Endothelial cell of umbilical vein (primary cell): Measurements from ENCODE around the gene PHF12. TPM values are rescaled to one million over a fixed set of nuclear protein-coding genes. Genes with fewer than 3 reads are reported as not detected.
A peak's percentile ranks its signal among the peaks of the same experiment; 100 is the strongest.

Experiments
- BruUV-seq: library from RNA; stranded (reverse); fragments of 400-500 nt; replicated peaks from 2 replicates; lab custom pipeline; 2021; lab: Mats Ljungman, UMichigan
- CTCF ChIA-PET: fragments of 300-600, 350-600 bp; sonication (Branson Sonifier 250); formaldehyde crosslinking; loops from one replicate; lab custom pipeline; 2021; ENCODE audit warnings: antibody characterized with exemption, inconsistent platforms; lab: Charles Lee
- POLR2A ChIA-PET: fragments of 300-600, 350-600 bp; sonication (Branson Sonifier 250); formaldehyde crosslinking; loops from one replicate; lab custom pipeline; 2021; ENCODE audit warnings: antibody characterized with exemption, inconsistent platforms; lab: Charles Lee
- DNase-seq: peaks from one replicate; pipeline ENCODE4 v3.0.0-alpha.2; 2011; ENCODE audit warnings: low read depth, low spot score
- FAIRE-seq: peaks from 2 replicates; lab custom pipeline; 2011; peaks lifted over from hg19 to GRCh38; lab: Jason Lieb, UNC
- H2AFZ ChIP-seq: 2 replicates; pipeline ENCODE4 v1.6.0; 2012; ENCODE audit warnings: low read depth, low read length, control low read depth, inconsistent platforms
- H3K27ac ChIP-seq: 2 replicates; pipeline ENCODE4 v1.5.1; 2011; ENCODE audit warnings: low read depth, mild to moderate bottlenecking, control low read depth, low read length, moderate library complexity; ENCODE audit not compliant: insufficient read depth
- H3K27me3 ChIP-seq, 2 experiments: 2 replicates each; pipeline versions ENCODE4 v1.6.0 to v1.6.1; 2011; ENCODE audit warnings: low read length in 2 of 2, mixed read lengths in 1 of 2; ENCODE audit not compliant: control insufficient read depth in 2 of 2, insufficient read depth in 2 of 2
- H3K36me3 ChIP-seq, 2 experiments: 2 replicates in 1 of 2; 3 replicates in 1 of 2; pipeline ENCODE4 v1.5.1; 2011; ENCODE audit warnings: low read length in 2 of 2, mild to moderate bottlenecking in 1 of 2, moderate library complexity in 1 of 2; ENCODE audit not compliant: control insufficient read depth in 2 of 2, insufficient read depth in 2 of 2; ENCODE audit errors: extremely low read depth in 1 of 2
- H3K4me1 ChIP-seq: 3 replicates; pipeline ENCODE4 v1.5.1; 2011; ENCODE audit warnings: mild to moderate bottlenecking, low read length; ENCODE audit not compliant: control insufficient read depth, insufficient read depth; ENCODE audit errors: extremely low read depth
- H3K4me2 ChIP-seq: 2 replicates; pipeline ENCODE4 v1.6.1; 2011; ENCODE audit warnings: low read length, control low read depth, mixed read lengths; ENCODE audit not compliant: insufficient read depth
- H3K4me3 ChIP-seq, 3 experiments: fragments of 200-600 bp in 1 of 3; sonication (generic), shearing (Covaris generic) in 1 of 3; replicated peaks in 1 of 3; 2 replicates each; pipeline ENCODE4 v1.5.1; 2011 to 2016; ENCODE audit warnings: control low read depth in 3 of 3, low read length in 3 of 3, mild to moderate bottlenecking in 2 of 3, inconsistent platforms in 1 of 3, low read depth in 1 of 3, moderate library complexity in 1 of 3; ENCODE audit not compliant: insufficient read depth in 1 of 3
- H3K79me2 ChIP-seq: 2 replicates; pipeline ENCODE4 v1.6.0; 2012; ENCODE audit warnings: low read length, inconsistent platforms; ENCODE audit not compliant: control insufficient read depth, insufficient read depth
- H3K9ac ChIP-seq: replicated peaks from 2 replicates; pipeline ENCODE3; 2011; ENCODE audit warnings: low read length, control low read depth; ENCODE audit not compliant: insufficient read depth; ENCODE audit errors: extremely low read depth
- H3K9me1 ChIP-seq: replicated peaks from 3 replicates; pipeline ENCODE4 v1.6.0; 2011; ENCODE audit warnings: mild to moderate bottlenecking, low read length; ENCODE audit not compliant: control insufficient read depth, insufficient read depth; ENCODE audit errors: extremely low read depth
- H3K9me3 ChIP-seq: replicated peaks from 2 replicates; pipeline ENCODE4 v1.5.1; 2012; ENCODE audit warnings: low read length, inconsistent platforms; ENCODE audit not compliant: control insufficient read depth, insufficient read depth
- H4K20me1 ChIP-seq: replicated peaks from 2 replicates; pipeline ENCODE3; 2011; ENCODE audit warnings: mild to moderate bottlenecking, low read length; ENCODE audit not compliant: control insufficient read depth, insufficient read depth; ENCODE audit errors: extremely low read depth
- EZH2 ChIP-seq: IDR thresholded peaks from 2 replicates; pipeline ENCODE4 v1.6.1; 2012; ENCODE audit warnings: borderline replicate concordance, low read depth, mild to moderate bottlenecking, moderate library complexity, low read length, inconsistent platforms; ENCODE audit not compliant: severe bottlenecking
- FOS ChIP-seq: IDR thresholded peaks from 2 replicates; pipeline ENCODE4 v1.6.1; 2011; ENCODE audit warnings: mild to moderate bottlenecking, low read length, moderate library complexity, borderline replicate concordance; ENCODE audit not compliant: insufficient read depth
- GATA2 ChIP-seq: IDR thresholded peaks from 2 replicates; pipeline ENCODE4 v1.7.0; 2011; ENCODE audit warnings: low read depth, mild to moderate bottlenecking, moderate library complexity, mixed read lengths, low read length; ENCODE audit not compliant: insufficient read length, insufficient read depth
- JUN ChIP-seq: IDR thresholded peaks from 2 replicates; pipeline ENCODE4 v1.6.1; 2011; ENCODE audit warnings: borderline replicate concordance, low read depth; ENCODE audit not compliant: insufficient read length, insufficient read depth
- MYC ChIP-seq: IDR thresholded peaks from one replicate; pipeline ENCODE4 v1.6.1; 2011; ENCODE audit warnings: mild to moderate bottlenecking, low read depth, low read length
- POLR2A ChIP-seq: IDR thresholded peaks from 2 replicates; pipeline ENCODE4 v1.6.1; 2012; ENCODE audit warnings: low read depth, mild to moderate bottlenecking, control low read depth, low read length
- POLR2AphosphoS5 ChIP-seq: IDR thresholded peaks from 2 replicates; pipeline ENCODE4 v1.6.1; 2012; ENCODE audit warnings: low read depth, mild to moderate bottlenecking, control low read depth, low read length, moderate library complexity; ENCODE audit not compliant: insufficient read depth
- dilution Hi-C: fragments of 300-500 bp; cut with MboI; formaldehyde crosslinking; loops from one replicate; pipeline ENCODE4 v1.15.0; 2019; ENCODE audit warnings: low sequenced_read_pairs; ENCODE audit not compliant: extremely low pct_ligation_motif_present
- intact Hi-C: fragments of 100-400 bp; cut with micrococcal nuclease; formaldehyde crosslinking; loops from one replicate; pipeline ENCODE4 v1.10.0; 2022
- polyA plus RNA-seq, 4 experiments: library from polyadenylated mRNA; depleted of rRNA in 3 of 4; stranded (reverse) in 3 of 4; unstranded in 1 of 4; fragments of >200 nt; gene quantifications; 2 replicates each; pipeline versions ENCODE4 v1.2.1 to v1.2.3, GENCODE V29; 2011 to 2012; ENCODE audit warnings: missing spikeins in 1 of 4
- total RNA-seq: library from RNA; stranded (reverse); gene quantifications from 2 replicates; pipeline ENCODE4 v1.2.3, GENCODE V29; 2021
- TF ChIP-seq, protein P1 (sequence below): IDR thresholded peaks from 2 replicates; pipeline ENCODE4 v1.6.1; 2011; ENCODE audit not compliant: insufficient read depth, insufficient read length

Gene PHF12
- total and polyA plus RNA-seq, 2 donors (not counting 3 experiments of a cell fraction or from before 2014, with no cell fraction given) = 26.6 to 44.2 TPM

DNA sequence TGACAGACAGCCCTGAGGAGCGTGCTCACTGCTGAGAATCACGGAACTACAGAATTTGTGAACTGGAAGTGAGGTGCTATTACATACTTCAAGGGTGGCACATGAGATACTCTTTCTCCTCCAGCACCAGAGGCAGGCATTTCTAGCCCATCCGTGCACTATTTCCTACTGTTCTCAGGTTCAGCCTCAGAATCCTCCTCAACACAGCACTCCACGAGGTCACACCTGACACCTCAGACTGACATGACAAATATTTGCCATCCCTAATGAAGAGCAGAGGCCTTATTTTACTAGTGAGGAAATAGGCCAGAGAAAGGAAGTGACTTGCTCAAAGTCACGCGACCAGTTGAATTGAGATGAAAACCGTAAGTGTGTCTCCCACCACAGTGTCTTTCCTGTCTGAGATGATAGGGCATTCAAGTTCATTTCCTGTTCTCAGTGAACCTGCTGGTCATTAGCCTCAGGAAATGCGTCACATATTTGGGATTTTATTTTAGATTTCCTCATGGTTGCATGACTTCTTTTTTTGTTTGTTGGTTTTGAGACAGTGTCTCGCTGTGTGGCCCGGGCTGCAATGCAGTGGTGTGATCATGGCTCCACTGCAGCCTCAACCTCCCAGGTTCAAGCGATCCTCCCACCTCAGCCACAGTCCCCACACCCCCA, 30.9 kb upstream of the PHF12 start:
- TSS peak; percentile 25 for BruUV-seq
- Histone ChIP-seq H3K9me3 (no peaks in the 10 kb centered on the region), H3K4me3 (no peak overlapping the region), H3K27ac (peak overlapping the region; percentile 53), H3K79me2 (no peaks in the 10 kb centered on the region), H4K20me1 (no peaks in the 10 kb centered on the region), H3K9me1 (no peaks in the 10 kb centered on the region), H3K9ac (no peak overlapping the region), H2AFZ (no peak overlapping the region), H3K4me2 (peak overlapping the region; percentile 4), H3K27me3 (peaks cover 0 to 6% of the 10 kb centered on the region in 2 experiments), H3K36me3 (no peaks in the 10 kb centered on the region), H3K4me1 (peaks cover 17% of the 10 kb centered on the region)
- dilution Hi-C loops (no loop called here), intact Hi-C loops (no loop called here)
- DNase-seq (peak; percentile 75), FAIRE-seq (peak; percentile 83)
- no peak for TF ChIP-seq POLR2A
- peak; percentile 82 for TF ChIP-seq FOS
- TF ChIP-seq MYC = no peak
- peak; percentile 44 for TF ChIP-seq GATA2
- peak; percentile 71 for TF ChIP-seq POLR2AphosphoS5
- TF ChIP-seq, protein P1, sequence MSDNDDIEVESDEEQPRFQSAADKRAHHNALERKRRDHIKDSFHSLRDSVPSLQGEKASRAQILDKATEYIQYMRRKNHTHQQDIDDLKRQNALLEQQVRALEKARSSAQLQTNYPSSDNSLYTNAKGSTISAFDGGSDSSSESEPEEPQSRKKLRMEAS = peak; percentile 79
- no peak for TF ChIP-seq EZH2
- peak; percentile 86 for TF ChIP-seq JUN
- CTCF ChIA-PET = interaction anchor here (0.7 to 4.4 kb wide), 7 partner anchors 17 to 135 kb away, joined by 3 to 25 read pairs (median 5); no protein-coding TSS in a partner anchor
- POLR2A ChIA-PET = interaction anchor here (0.6 kb wide), 1 partner anchor 550 kb away, joined by 6 read pairs; no protein-coding TSS in a partner anchor
